Vagina (tissue), 2 donors: Measurements from ENCODE around the gene PRR18.

Source experiments
- POLR2A ChIP-seq, 2 donors: fragments of 450-650 bp; IDR thresholded peaks; one replicate each; pipeline ENCODE4 v1.6.1; 2017; ENCODE audit warnings: antibody characterized with exemption in 2 of 2, mild to moderate bottlenecking in 2 of 2, moderate library complexity in 2 of 2
- TF ChIP-seq, protein P1 (sequence below), 3 experiments: fragments of 450-650 bp in 2 of 3; fragments of 200-600 bp in 1 of 3; sonication (generic) in 1 of 3; IDR thresholded peaks; one replicate each; pipeline ENCODE4 v1.5.1; 2017 to 2019; ENCODE audit warnings: antibody characterized with exemption in 3 of 3, mild to moderate bottlenecking in 2 of 3, moderate library complexity in 2 of 3

DNA sequence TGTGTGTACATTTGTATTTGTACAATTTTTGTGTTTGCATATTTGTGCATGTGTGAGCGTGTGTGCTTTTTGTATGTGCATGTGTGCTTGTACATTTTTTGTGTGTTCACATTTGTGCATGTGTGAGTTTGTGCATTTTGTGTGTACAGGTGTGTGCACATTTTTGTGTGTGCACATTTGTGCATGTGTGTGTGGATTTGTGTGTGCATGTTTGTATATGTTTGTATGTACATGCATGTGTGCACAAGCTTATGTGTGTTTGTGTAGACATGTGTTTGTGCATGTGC, 28.9 kb downstream of the PRR18 start:
- TF ChIP-seq POLR2A (IDR thresholded peaks at IDR 0.05): no peak
- TF ChIP-seq, protein P1, sequence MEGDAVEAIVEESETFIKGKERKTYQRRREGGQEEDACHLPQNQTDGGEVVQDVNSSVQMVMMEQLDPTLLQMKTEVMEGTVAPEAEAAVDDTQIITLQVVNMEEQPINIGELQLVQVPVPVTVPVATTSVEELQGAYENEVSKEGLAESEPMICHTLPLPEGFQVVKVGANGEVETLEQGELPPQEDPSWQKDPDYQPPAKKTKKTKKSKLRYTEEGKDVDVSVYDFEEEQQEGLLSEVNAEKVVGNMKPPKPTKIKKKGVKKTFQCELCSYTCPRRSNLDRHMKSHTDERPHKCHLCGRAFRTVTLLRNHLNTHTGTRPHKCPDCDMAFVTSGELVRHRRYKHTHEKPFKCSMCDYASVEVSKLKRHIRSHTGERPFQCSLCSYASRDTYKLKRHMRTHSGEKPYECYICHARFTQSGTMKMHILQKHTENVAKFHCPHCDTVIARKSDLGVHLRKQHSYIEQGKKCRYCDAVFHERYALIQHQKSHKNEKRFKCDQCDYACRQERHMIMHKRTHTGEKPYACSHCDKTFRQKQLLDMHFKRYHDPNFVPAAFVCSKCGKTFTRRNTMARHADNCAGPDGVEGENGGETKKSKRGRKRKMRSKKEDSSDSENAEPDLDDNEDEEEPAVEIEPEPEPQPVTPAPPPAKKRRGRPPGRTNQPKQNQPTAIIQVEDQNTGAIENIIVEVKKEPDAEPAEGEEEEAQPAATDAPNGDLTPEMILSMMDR (IDR thresholded peaks at IDR 0.05): no peak
